GM19328 (cell line): ENCODE results near the gene CELF1.

Experiments used
- ATAC-seq: cut with Tn5 transposase; IDR thresholded peaks from one replicate; pipeline ENCODE4 v1.9.1; 2021; ENCODE audit warnings: mild to moderate bottlenecking, moderate library complexity; ENCODE audit not compliant: unreplicated experiment

CELF1 gene

GRCh38 chr11:47451990-47452389 is 100.9 kb downstream of the CELF1 start:
- ATAC-seq, result no peak

GRCh38 chr11:47451436-47451835 is 101.5 kb downstream of the CELF1 start:
- no peak for ATAC-seq

- ATAC-seq, result no peak
Observed at GRCh38 chr11:47449541-47449940, 103.4 kb downstream of the CELF1 start.

GRCh38 chr11:47448566-47449427 is 104.1 kb downstream of the CELF1 start, which contains the start of gene RAPSN:
Gene RAPSN (minus strand): TSS chr11:47449136. CDS start chr11:47448964, 172 bp downstream.
- no peak for ATAC-seq

GRCh38 chr11:47447906-47448305 is 105.0 kb downstream of the CELF1 start:
- no peak for ATAC-seq

GRCh38 chr11:47446833-47447232 is 106.1 kb downstream of the CELF1 start:
- ATAC-seq, result no peak

GRCh38 chr11:47445840-47446239 is 107.1 kb downstream of the CELF1 start:
- no peak for ATAC-seq

GRCh38 chr11:47443817-47444216 is 109.1 kb downstream of the CELF1 start:
- no peak for ATAC-seq

GRCh38 chr11:47443028-47443700 is 109.8 kb downstream of the CELF1 start:
- ATAC-seq, result no peak

GRCh38 chr11:47442514-47442913 is 110.4 kb downstream of the CELF1 start:
- no peak for ATAC-seq

- ATAC-seq, result no peak
Observed at GRCh38 chr11:47441421-47441820, 111.5 kb downstream of the CELF1 start.

GRCh38 chr11:47440054-47440476 is 112.9 kb downstream of the CELF1 start:
- ATAC-seq, result no peak

GRCh38 chr11:47438721-47439120 is 114.2 kb downstream of the CELF1 start:
- no peak for ATAC-seq

- no peak for ATAC-seq
Observed at GRCh38 chr11:47437746-47438418, 115.0 kb downstream of the CELF1 start.

GRCh38 chr11:47437218-47437745 is 115.7 kb downstream of the CELF1 start:
- no peak for ATAC-seq

- ATAC-seq, result no peak
Observed at GRCh38 chr11:47436726-47437125, 116.2 kb downstream of the CELF1 start.

- ATAC-seq, result no peak
Observed at GRCh38 chr11:47435687-47436086, 117.2 kb downstream of the CELF1 start.

- no peak for ATAC-seq
Observed at GRCh38 chr11:47434011-47434786, 118.7 kb downstream of the CELF1 start.

- ATAC-seq, result no peak
Observed at GRCh38 chr11:47433157-47433556, 119.8 kb downstream of the CELF1 start.

- no peak for ATAC-seq
Observed at GRCh38 chr11:47431356-47432083, 121.4 kb downstream of the CELF1 start.
